Renal cortical epithelial cell (primary cell): ENCODE data around the gene MICOS13. TPM values are rescaled to one million over a fixed set of nuclear protein-coding genes. Genes with fewer than 3 reads are reported as not detected.

Source experiments
- DNase-seq: peaks from one replicate; pipeline ENCODE4 v3.0.0-alpha.2; 2011; ENCODE audit warnings: low read depth
- total RNA-seq: library from RNA; depleted of rRNA; stranded (reverse); fragments of >200 nt; gene quantifications from 2 replicates; pipeline ENCODE4 v1.2.3, GENCODE V29; 2014

The MICOS13 gene
- total RNA-seq, 1 donor from 2014 or later: 13.0 TPM

- DNase-seq: no peak
Measured at GRCh38 chr19:5628919-5629481, 51.3 kb downstream of the MICOS13 start.

DNA sequence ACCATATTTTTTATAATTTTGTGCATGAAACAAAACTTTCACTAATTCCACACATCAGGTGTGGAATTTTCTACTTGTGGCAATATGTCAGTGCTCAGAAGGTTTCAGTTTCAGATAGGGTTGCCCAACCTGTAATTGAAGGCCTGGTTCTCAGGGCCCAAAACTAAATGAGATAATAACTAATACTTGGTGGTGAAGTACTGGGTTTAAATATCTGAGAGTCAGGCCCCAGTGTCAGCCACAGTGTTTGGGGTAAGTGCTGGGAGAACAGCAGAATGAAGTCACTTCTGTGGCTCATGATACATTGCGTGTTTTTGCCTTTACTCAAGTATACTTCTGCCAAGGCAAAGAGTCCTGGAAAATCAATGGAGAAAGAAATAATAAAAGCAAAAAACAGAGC, 51.9 kb downstream of the MICOS13 start:
- DNase-seq: no peak

Other genes with a start within 250 kb of the MICOS13 start
- not detected in 2 replicates for gene ZNRF4, start 225.1 kb downstream of the MICOS13 start, total RNA-seq
- gene TINCR, start 112.6 kb downstream of the MICOS13 start, total RNA-seq: not detected in 2 replicates
- 12.3 and 57.2 TPM in 2 replicates for gene SAFB2, start 57.7 kb downstream of the MICOS13 start, total RNA-seq
- gene SAFB, start 57.4 kb downstream of the MICOS13 start, total RNA-seq: 16.5 and 86.8 TPM in 2 replicates
- gene HSD11B1L, start 511 bp upstream of the MICOS13 start, total RNA-seq: 9.4 and 22.2 TPM in 2 replicates
- gene RPL36, start 9.8 kb upstream of the MICOS13 start, total RNA-seq: 159 and 652 TPM in 2 replicates
- gene LONP1, start 39.6 kb upstream of the MICOS13 start, total RNA-seq: 99.3 and 116 TPM in 2 replicates
- gene CATSPERD, start 40.1 kb upstream of the MICOS13 start, total RNA-seq: not detected in 2 replicates
- gene PRR22, start 104.2 kb upstream of the MICOS13 start, total RNA-seq: 0.15 TPM in 1 of 2 replicates, not detected in the other
- 15.9 and 30.0 TPM in 2 replicates for gene DUS3L, start 110.6 kb upstream of the MICOS13 start, total RNA-seq
- 0.17 and 0.20 TPM in 2 replicates for gene NRTN, start 124.6 kb upstream of the MICOS13 start, total RNA-seq
- gene FUT6, start 159.2 kb upstream of the MICOS13 start, total RNA-seq: 0.05 TPM in 1 of 2 replicates, not detected in the other
- 0.05 and 3.1 TPM in 2 replicates for gene FUT3, start 170.9 kb upstream of the MICOS13 start, total RNA-seq
- gene FUT5, start 190.0 kb upstream of the MICOS13 start, total RNA-seq: not detected in 2 replicates
- gene NDUFA11, start 223.3 kb upstream of the MICOS13 start, total RNA-seq: 104 and 529 TPM in 2 replicates
- gene VMAC, start 224.4 kb upstream of the MICOS13 start, total RNA-seq: 5.9 and 6.6 TPM in 2 replicates
- gene CAPS, start 233.7 kb upstream of the MICOS13 start, total RNA-seq: 5.3 and 11.5 TPM in 2 replicates